Omental fat pad (tissue), 4 donors: Measurements from ENCODE around the gene AMPD2. TPM values are rescaled to one million over a fixed set of nuclear protein-coding genes. Genes with fewer than 3 reads are reported as not detected.

Experiments used
- ATAC-seq: fragments of 150-250 bp; one replicate; pipeline ENCODE4 v1.9.1; 2016; ENCODE audit warnings: mild to moderate bottlenecking, moderate library complexity; ENCODE audit not compliant: low FRiP score
- DNase-seq: peaks from one replicate; pipeline ENCODE4 v3.0.0-alpha.2; 2019; ENCODE audit warnings: low spot score
- CTCF ChIP-seq, 3 donors: fragments of 450-650 bp; IDR thresholded peaks; one replicate each; pipeline ENCODE4 v1.5.1; 2016 to 2017; ENCODE audit warnings: antibody characterized with exemption in 3 of 3, mild to moderate bottlenecking in 3 of 3, moderate library complexity in 2 of 3
- total RNA-seq, 4 donors: library from RNA; depleted of rRNA; stranded (reverse); fragments of >200 nt; gene quantifications; one replicate each; pipeline ENCODE4 v1.1.0, GENCODE V29; 2016

Gene AMPD2
- total RNA-seq, 4 donors from 2014 or later: 33.8 to 88.1 (median 68.6) TPM

GRCh38 chr1:109649491-109649914 is 29.9 kb downstream of the AMPD2 start:
- no peak for ATAC-seq
- no peak for TF ChIP-seq CTCF (IDR thresholded peaks at IDR 0.05)
- DNase-seq: no peak

DNA sequence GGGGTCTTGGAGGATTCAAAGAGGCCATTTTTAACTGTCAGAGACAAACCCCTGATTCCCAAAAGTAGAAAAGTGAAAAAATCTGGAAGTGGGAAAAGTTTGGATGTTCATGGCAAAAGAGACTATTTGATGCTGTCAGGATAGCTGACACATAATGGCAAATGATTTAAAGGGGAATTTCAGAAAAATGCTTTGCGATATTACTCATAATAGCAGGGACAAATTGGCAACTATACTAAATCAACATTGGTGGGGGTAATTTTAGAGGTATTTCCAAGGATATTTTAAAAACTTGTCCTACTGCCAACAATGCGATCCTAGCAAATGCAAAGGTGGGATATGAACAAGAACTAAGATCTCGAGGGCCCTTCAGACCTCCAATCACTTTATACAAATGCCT is 31.0 kb downstream of the AMPD2 start:
- ATAC-seq (no peak), DNase-seq (no peak)
- TF ChIP-seq CTCF (IDR thresholded peaks at IDR 0.05): no peak

DNA sequence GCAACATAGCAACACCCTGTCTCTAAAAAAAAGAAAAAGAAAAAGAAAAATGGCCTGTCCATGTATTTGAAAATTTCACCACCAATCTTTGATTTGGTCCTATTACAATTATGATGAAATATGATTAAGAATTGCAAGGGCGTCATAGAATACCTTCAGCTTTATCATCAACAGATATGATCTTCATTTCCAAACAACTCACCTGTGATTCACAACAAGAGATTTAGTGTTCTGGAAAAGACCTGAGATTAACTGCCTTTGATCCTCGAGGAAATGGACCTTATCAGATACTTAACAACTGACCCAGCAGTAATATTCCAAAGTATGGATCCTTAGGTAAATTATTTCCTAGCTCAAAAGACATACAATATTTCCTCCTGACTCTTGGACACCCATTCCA is 32.8 kb downstream of the AMPD2 start:
- ATAC-seq: no peak
- no peak for TF ChIP-seq CTCF (IDR thresholded peaks at IDR 0.05)
- DNase-seq: no peak

GRCh38 chr1:109653306-109653705 is 33.7 kb downstream of the AMPD2 start:
- no peak for TF ChIP-seq CTCF (IDR thresholded peaks at IDR 0.05)
- ATAC-seq (no peak), DNase-seq (no peak)

DNA sequence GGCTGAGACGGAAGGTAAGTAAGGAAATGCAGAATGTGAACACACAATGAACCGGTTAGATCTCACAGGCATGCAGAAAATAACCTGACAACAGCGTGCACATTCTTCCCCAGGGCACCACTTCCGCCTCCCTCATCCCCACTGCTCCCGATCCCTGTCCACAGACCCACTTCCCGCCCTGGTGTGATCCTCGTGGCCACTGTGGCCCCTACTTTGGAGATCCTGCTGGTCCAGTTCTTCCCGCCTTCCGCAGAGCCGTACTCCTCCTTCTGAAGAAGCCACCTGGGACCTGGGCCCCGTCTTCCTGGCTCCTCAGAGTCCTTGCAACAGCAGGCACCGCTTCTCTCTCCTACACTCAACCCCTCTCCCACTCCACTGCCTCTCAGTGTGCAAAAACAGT is 34.9 kb downstream of the AMPD2 start:
- no peak for TF ChIP-seq CTCF (IDR thresholded peaks at IDR 0.05)
- ATAC-seq: no peak
- no peak for DNase-seq

- DNase-seq (peak; percentile 78), ATAC-seq (peak; percentile 95)
- no peak for TF ChIP-seq CTCF (IDR thresholded peaks at IDR 0.05)
Measured at GRCh38 chr1:109655615-109656519, 36.2 kb downstream of the AMPD2 start, which contains the start of gene GSTM4. Gene GSTM4, plus strand, starts transcription at chr1:109656099. Its CDS starts 291 bp downstream, at chr1:109656390.

- ATAC-seq: no peak
- TF ChIP-seq CTCF (IDR thresholded peaks at IDR 0.05): no peak
- DNase-seq: no peak
Measured at GRCh38 chr1:109657395-109657794, 37.8 kb downstream of the AMPD2 start.
